ENCODE results near the gene MRPS18B. TPM values are rescaled to one million over a fixed set of nuclear protein-coding genes. Genes with fewer than 3 reads are reported as not detected.
"Not testable (repeated sequence)": the region's sequence is repeated elsewhere in the genome, so short reads cannot be mapped to it uniquely, and the experiment has no call there.

Gene MRPS18B
- total RNA-seq, 5 donors from 2014 or later (not counting 1 experiment from before 2014, with no cell fraction given), result 20.7 to 55.5 (median 50.2) TPM

DNA sequence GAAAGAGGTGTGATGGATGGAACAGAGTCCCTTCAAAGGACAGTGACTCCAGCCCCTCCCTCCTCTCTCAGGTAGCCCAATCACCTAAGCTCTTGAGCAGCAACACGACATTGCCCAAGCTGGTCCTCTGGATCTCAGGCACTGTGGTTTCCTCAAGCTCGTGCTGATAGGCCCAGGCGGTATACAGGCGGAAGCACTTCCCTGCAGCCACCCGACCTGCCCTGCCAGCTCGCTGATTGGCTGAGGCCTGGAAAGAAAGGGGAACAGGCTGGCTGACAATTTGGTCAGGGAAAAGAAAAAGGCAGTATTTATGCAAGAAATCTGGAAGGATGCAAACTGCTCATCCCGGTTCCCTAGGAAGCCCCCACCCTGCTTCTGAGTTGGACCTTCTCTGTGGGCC lies 38.9 kb downstream of the MRPS18B start:
- Histone ChIP-seq H3K4me1 (ENCODE audit: control insufficient read depth in 1 of 2, extremely low read depth in 1 of 2, insufficient read depth in 2 of 2, low read length in 2 of 2) (no peaks in the 10 kb centered on the region), H3K9me3 (no peaks in the 10 kb centered on the region), H3K27ac (ENCODE audit: low read length) (no peak overlapping the region), H3K4me3 (ENCODE audit: control insufficient read depth in 1 of 2, extremely low read depth in 1 of 2, low read length in 1 of 2) (no peak overlapping the region), H3K36me3 (ENCODE audit: control insufficient read depth in 2 of 2, extremely low read depth in 1 of 2, insufficient read depth in 1 of 2, low read length in 1 of 2) (peaks cover 21 to 88% of the 10 kb centered on the region in 2 donors), H3K27me3 (replicated peaks in 1 of 2; ENCODE audit: control insufficient read depth in 2 of 2, extremely low read depth in 1 of 2, insufficient read depth in 2 of 2, low read length in 1 of 2) (no peaks in the 10 kb centered on the region)
- DNase-seq (peak in 1 of 35 experiments; percentile 9), ATAC-seq (replicated peaks in 1 of 4) (no peak)
- Mint-ChIP-seq H3K36me3 (peaks cover 51% of the 10 kb centered on the region), H3K27ac (no peak overlapping the region), H3K9me3 (no peaks in the 10 kb centered on the region), H3K4me3 (no peak overlapping the region), H3K4me1 (peaks cover 0 to 2% (median 0%) of the 10 kb centered on the region in 3 donors), H3K27me3 (no peaks in the 10 kb centered on the region)
- ChIA-PET CTCF (interaction anchor here in 1 of 2 donors (0.5 to 0.6 kb wide), 2 partner anchors 63 to 1002 kb away, joined by 3 to 4 read pairs; no protein-coding TSS in a partner anchor), POLR2A (no interaction called here)
- WGBS (ENCODE audit: insufficient coverage), result 89% methylated on average over 7 of the region's 7 CpGs

DNA sequence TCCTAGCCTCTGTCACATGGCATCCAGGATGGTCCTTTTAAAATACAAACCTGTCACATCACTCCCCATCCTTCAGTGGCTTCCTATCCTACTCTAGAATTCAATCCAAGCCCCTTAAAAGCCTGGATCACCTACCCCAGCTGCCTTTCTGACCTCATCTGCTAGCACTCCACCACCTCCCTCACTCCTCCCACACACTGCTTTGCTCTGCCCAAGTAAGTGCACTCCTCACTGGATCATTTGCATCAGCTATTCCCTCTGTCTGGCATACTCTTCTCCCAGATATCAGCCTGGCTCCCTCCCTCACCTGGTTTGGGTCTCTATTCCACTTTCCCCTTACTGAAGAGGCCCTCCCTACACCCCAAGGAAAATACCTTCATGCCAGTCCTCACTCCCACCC lies 39.8 kb downstream of the MRPS18B start:
- peaks cover 24 to 88% of the 10 kb centered on the region in 2 donors for H3K36me3 ChIP-seq (ENCODE audit: control insufficient read depth in 2 of 2, extremely low read depth in 1 of 2, insufficient read depth in 1 of 2, low read length in 1 of 2)
- no peak for DNase-seq
- CTCF ChIA-PET, result no interaction called here

DNA sequence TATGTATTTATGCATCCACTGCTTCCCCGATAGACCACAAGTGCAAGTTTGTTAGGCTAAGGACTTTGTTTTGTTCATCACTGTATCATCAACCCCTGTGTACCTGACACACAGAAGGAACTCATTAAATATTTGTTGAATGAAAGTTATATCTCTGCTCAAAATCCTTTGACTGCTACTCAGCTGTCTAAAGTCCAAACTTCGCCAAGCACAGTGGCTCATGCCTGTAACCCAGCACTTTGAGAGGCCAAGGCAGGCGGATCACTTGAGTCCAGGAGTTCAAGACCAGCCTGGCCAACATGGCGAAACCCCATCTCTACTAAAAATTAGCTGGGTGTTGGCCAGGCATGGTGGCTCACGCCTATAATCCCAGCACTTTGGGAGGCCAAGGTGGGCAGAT lies 40.3 kb downstream of the MRPS18B start:
- H3K27me3 ChIP-seq (replicated peaks in 1 of 2; ENCODE audit: control insufficient read depth in 2 of 2, extremely low read depth in 1 of 2, insufficient read depth in 2 of 2, low read length in 1 of 2); POLR2A ChIA-PET; DNase-seq; H3K4me3 ChIP-seq (ENCODE audit: control insufficient read depth in 1 of 2, extremely low read depth in 1 of 2, low read length in 1 of 2); H3K4me1 Mint-ChIP-seq; H3K4me1 ChIP-seq (ENCODE audit: control insufficient read depth in 1 of 2, extremely low read depth in 1 of 2, insufficient read depth in 2 of 2, low read length in 2 of 2); ATAC-seq (replicated peaks in 1 of 4); H3K27ac ChIP-seq (ENCODE audit: low read length); H3K4me3 Mint-ChIP-seq; H3K9me3 ChIP-seq; H3K27me3 Mint-ChIP-seq; H3K9me3 Mint-ChIP-seq: not testable (repeated sequence)
- peaks cover 60% of the 10 kb centered on the region for H3K36me3 Mint-ChIP-seq
- WGBS (ENCODE audit: insufficient coverage), result 96% methylated on average over 3 of the region's 5 CpGs
- H3K36me3 ChIP-seq (ENCODE audit: control insufficient read depth in 2 of 2, extremely low read depth in 1 of 2, insufficient read depth in 1 of 2, low read length in 1 of 2), result peaks cover 24 to 88% of the 10 kb centered on the region in 2 donors
- H3K27ac Mint-ChIP-seq, result peak overlapping the region in 1 of 2 donors; percentile 31
- CTCF ChIA-PET, result interaction anchor here in 1 of 2 donors (0.8 kb wide), 1 partner anchor 35 kb away, joined by 3 read pairs; no protein-coding TSS in a partner anchor

More for the DNA sequence above, 39.8 kb downstream of the MRPS18B start:
- Mint-ChIP-seq H3K27ac (peak overlapping the region; percentile 23 to 31), H3K27me3 (no peaks in the 10 kb centered on the region), H3K36me3 (peaks cover 56% of the 10 kb centered on the region), H3K4me1 (peaks cover 0 to 2% (median 0%) of the 10 kb centered on the region in 3 donors), H3K9me3 (no peaks in the 10 kb centered on the region), H3K4me3 (no peak overlapping the region)
- ATAC-seq (replicated peaks in 1 of 4), result no peak
- POLR2A ChIA-PET, result interaction anchor here in 1 of 2 donors (0.6 kb wide), 1 partner anchor 11 kb away, joined by 3 read pairs; no protein-coding TSS in a partner anchor
- no peaks in the 10 kb centered on the region for H3K4me1 ChIP-seq (ENCODE audit: control insufficient read depth in 1 of 2, extremely low read depth in 1 of 2, insufficient read depth in 2 of 2, low read length in 2 of 2)
- no peaks in the 10 kb centered on the region for H3K9me3 ChIP-seq
- H3K27ac ChIP-seq (ENCODE audit: low read length), result no peak overlapping the region
- H3K4me3 ChIP-seq (ENCODE audit: control insufficient read depth in 1 of 2, extremely low read depth in 1 of 2, low read length in 1 of 2), result no peak overlapping the region
- no peaks in the 10 kb centered on the region for H3K27me3 ChIP-seq (replicated peaks in 1 of 2; ENCODE audit: control insufficient read depth in 2 of 2, extremely low read depth in 1 of 2, insufficient read depth in 2 of 2, low read length in 1 of 2)

DNA sequence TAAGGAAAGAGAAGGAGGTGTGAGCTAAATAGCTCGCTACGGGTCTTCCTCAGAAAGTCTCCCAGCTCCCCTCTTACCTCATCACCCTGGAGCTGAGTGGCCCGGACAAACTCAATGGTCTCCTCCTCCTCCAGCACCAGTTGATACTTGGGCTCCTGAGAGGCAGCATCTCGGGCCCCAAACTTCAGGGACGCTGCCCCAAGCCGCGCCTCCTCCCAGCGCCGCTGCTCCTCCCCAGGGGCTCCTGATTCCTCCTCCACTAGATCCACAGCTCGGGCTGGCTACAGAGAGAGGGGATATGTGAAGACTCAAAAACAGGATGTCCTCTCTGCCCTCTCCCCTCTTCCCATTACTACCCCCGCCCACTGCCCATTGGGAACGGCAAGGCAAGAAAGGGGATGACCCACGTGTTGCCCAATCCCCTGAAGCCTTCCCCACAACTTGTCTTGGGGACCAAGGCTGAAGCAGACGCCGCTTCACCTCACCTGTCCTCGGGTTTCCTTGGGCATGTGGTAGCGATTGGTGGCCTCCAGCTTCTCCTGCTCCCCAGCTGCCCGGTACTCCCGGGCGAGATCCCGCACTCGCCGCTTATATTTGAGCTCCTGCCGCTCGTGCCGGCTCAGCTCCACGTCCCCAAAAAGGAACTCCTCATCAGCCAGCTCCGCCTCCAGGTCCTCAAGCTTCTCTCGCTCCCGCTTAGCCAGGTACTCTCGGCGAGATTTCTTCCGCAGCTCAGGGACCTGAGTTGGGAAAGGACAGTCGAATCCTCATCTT lies 47.5 kb downstream of the MRPS18B start:
- H3K9me3 Mint-ChIP-seq, result no peaks in the 10 kb centered on the region
- CTCF ChIA-PET, result interaction anchor here (0.8 to 1.6 kb wide), 3 partner anchors 50 to 65 kb away, joined by 3 to 4 read pairs (median 3); no protein-coding TSS in a partner anchor
- ATAC-seq (replicated peaks in 1 of 4) (no peak), DNase-seq (no peak)
- peaks cover 8 to 18% (median 12%) of the 10 kb centered on the region in 3 donors for H3K4me1 Mint-ChIP-seq
- no peak overlapping the region for H3K27ac ChIP-seq (ENCODE audit: low read length)
- H3K27me3 Mint-ChIP-seq, result no peaks in the 10 kb centered on the region
- peaks cover 48% of the 10 kb centered on the region for H3K36me3 Mint-ChIP-seq
- no peak overlapping the region for H3K4me3 Mint-ChIP-seq
- WGBS (ENCODE audit: insufficient coverage), result 97% methylated on average over 24 of the region's 34 CpGs
- H3K9me3 ChIP-seq, result no peaks in the 10 kb centered on the region
- peaks cover 8 to 71% of the 10 kb centered on the region in 2 donors for H3K36me3 ChIP-seq (ENCODE audit: control insufficient read depth in 2 of 2, extremely low read depth in 1 of 2, insufficient read depth in 1 of 2, low read length in 1 of 2)
- H3K27me3 ChIP-seq (replicated peaks in 1 of 2; ENCODE audit: control insufficient read depth in 2 of 2, extremely low read depth in 1 of 2, insufficient read depth in 2 of 2, low read length in 1 of 2), result no peaks in the 10 kb centered on the region
- H3K4me1 ChIP-seq (ENCODE audit: control insufficient read depth in 1 of 2, extremely low read depth in 1 of 2, insufficient read depth in 2 of 2, low read length in 2 of 2), result no peaks in the 10 kb centered on the region
- H3K4me3 ChIP-seq (ENCODE audit: control insufficient read depth in 1 of 2, extremely low read depth in 1 of 2, low read length in 1 of 2), result no peak overlapping the region
- POLR2A ChIA-PET, result interaction anchor here (0.6 to 0.7 kb wide), 2 partner anchors 9 to 16 kb away, joined by 3 to 5 read pairs; no protein-coding TSS in a partner anchor
- H3K27ac Mint-ChIP-seq, result no peak overlapping the region

DNA sequence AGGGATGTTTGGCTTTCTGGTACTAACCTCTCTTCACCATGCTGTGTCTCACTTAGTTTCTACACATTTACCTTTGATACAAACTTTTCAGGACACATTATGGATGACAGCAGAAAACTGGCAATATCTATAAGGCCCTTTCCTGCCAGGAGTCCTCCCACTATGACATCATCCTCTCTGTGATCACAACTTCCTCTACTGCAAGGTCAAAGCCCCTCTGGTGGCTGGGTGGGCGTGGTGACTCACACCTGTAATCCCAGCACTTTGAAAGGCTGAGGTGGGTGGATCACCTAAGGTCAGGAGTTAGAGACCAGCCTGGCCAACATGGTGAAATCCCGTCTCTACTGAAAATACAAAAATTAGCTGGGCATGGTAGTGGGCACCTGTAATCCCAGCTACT lies 48.7 kb downstream of the MRPS18B start:
- H3K4me3 ChIP-seq (ENCODE audit: control insufficient read depth in 1 of 2, extremely low read depth in 1 of 2, low read length in 1 of 2); ATAC-seq (replicated peaks in 1 of 4); H3K27me3 ChIP-seq (replicated peaks in 1 of 2; ENCODE audit: control insufficient read depth in 2 of 2, extremely low read depth in 1 of 2, insufficient read depth in 2 of 2, low read length in 1 of 2); CTCF ChIA-PET; H3K4me1 ChIP-seq (ENCODE audit: control insufficient read depth in 1 of 2, extremely low read depth in 1 of 2, insufficient read depth in 2 of 2, low read length in 2 of 2); H3K9me3 Mint-ChIP-seq; H3K27ac ChIP-seq (ENCODE audit: low read length); H3K27me3 Mint-ChIP-seq; H3K9me3 ChIP-seq; H3K27ac Mint-ChIP-seq; POLR2A ChIA-PET; H3K4me3 Mint-ChIP-seq; DNase-seq: not testable (repeated sequence)
- peaks cover 55% of the 10 kb centered on the region for H3K36me3 Mint-ChIP-seq
- peaks cover 13 to 72% of the 10 kb centered on the region in 2 donors for H3K36me3 ChIP-seq (ENCODE audit: control insufficient read depth in 2 of 2, extremely low read depth in 1 of 2, insufficient read depth in 1 of 2, low read length in 1 of 2)
- WGBS (ENCODE audit: insufficient coverage), result 67% methylated on average over 1 of the region's 2 CpGs
- peaks cover 19 to 29% (median 23%) of the 10 kb centered on the region in 3 donors for H3K4me1 Mint-ChIP-seq

DNA sequence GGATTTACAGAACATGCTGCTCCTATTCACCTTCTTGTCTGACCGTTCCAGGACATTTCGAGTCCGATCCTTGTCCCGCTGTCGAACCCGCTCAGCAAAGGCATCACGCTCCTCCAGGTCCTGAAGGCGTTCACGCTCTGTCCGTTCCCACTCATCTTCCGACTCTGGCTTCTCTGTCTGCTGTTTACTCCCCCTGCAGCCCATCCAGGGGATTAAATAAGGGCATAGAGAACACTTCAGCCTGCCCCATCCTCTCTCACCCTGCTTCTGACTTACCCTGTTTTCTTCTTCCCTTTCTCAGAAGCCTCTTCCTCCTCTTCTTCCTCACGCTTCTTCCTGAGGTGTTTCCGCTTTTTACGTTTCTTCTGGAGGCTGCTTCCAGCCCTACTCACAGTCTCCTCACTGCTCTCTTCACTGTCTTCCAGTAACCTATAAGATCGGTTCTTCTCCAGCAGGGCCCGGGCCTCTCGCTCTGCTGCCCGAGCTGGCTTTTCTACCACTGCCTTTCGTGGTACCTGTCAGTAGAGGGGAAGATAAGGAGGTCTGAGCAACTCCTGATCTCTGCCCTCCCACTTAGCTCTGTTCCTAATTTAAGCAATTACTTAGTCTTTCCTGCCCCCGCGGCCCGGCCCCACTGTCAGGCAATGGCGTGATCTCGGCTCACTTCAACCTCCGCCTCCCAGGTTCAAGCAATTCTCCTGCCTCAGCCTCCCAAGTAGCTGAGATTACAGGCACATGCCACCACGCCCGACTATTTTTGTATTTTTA lies 53.3 kb downstream of the MRPS18B start:
- DNase-seq (no peak), ATAC-seq (replicated peaks in 1 of 4) (no peak)
- H3K4me1 ChIP-seq (ENCODE audit: control insufficient read depth in 1 of 2, extremely low read depth in 1 of 2, insufficient read depth in 2 of 2, low read length in 2 of 2), result peaks cover 4 to 17% of the 10 kb centered on the region in 2 experiments
- peak overlapping the region; percentile 69 to 85 (median 74) for H3K4me3 Mint-ChIP-seq
- no peaks in the 10 kb centered on the region for H3K9me3 ChIP-seq
- ChIA-PET POLR2A (interaction anchor here in 1 of 2 donors (1.1 kb wide), 1 partner anchor 30 kb away, joined by 4 read pairs; no protein-coding TSS in a partner anchor), CTCF (interaction anchor here in 1 of 2 donors (2.0 kb wide), 1 partner anchor 51 kb away, joined by 9 read pairs; no protein-coding TSS in a partner anchor)
- peak overlapping the region; percentile 44 to 72 for H3K27ac Mint-ChIP-seq
- H3K27ac ChIP-seq (ENCODE audit: low read length), result no peak overlapping the region
- H3K4me1 Mint-ChIP-seq, result peaks cover 38 to 39% (median 39%) of the 10 kb centered on the region in 3 donors
- no peaks in the 10 kb centered on the region for H3K27me3 ChIP-seq (replicated peaks in 1 of 2; ENCODE audit: control insufficient read depth in 2 of 2, extremely low read depth in 1 of 2, insufficient read depth in 2 of 2, low read length in 1 of 2)
- no peaks in the 10 kb centered on the region for H3K9me3 Mint-ChIP-seq
- H3K4me3 ChIP-seq (ENCODE audit: control insufficient read depth in 1 of 2, extremely low read depth in 1 of 2, low read length in 1 of 2), result no peak overlapping the region
- WGBS (ENCODE audit: insufficient coverage), result 96% methylated on average over 20 of the region's 27 CpGs
- H3K36me3 ChIP-seq (ENCODE audit: control insufficient read depth in 2 of 2, extremely low read depth in 1 of 2, insufficient read depth in 1 of 2, low read length in 1 of 2), result peaks cover 8 to 35% of the 10 kb centered on the region in 2 donors
- H3K36me3 Mint-ChIP-seq, result peaks cover 26% of the 10 kb centered on the region
- H3K27me3 Mint-ChIP-seq, result no peaks in the 10 kb centered on the region

Data from T-cell (primary cell).